ENCODE measurements around the gene PARL. TPM values are rescaled to one million over a fixed set of nuclear protein-coding genes. Genes with fewer than 3 reads are reported as not detected.

Gene PARL
- total RNA-seq, 1 donor from 2014 or later, result 29.6 TPM

DNA sequence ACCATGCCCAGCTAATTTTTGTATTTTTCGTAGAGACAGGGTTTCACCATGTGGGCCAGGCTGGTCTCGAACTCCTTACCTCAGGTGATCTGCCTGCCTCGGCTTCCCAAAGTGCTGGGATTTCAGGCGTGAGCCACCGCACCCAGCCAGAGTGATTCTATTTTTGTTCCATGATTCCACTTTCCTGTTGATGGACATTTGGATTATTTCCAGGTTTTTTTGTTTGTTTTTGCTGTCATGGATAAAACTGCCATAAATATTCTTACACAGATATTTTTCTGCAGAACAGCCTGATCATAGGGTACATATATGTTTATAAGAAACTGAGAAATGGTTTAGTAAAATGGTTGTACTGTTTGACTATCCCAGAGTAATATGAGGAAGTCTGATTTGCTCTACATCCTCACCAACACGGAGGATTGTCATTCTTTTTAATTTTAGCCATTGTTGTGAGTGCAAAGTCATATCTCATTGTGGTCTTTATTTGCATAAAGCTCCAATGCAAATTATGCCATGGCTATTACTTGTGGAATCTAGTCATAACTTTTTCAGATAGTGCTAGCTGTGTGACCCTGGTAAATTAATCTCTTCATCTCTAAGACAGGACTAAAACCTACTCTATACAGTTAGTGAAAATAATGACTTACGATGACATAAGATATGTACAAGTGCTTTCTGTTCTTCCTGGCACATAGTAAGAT is 102.0 kb downstream of the PARL start:
- peak; percentile 63 for DNase-seq

- no peak for DNase-seq
These were observed 103.4 kb downstream of the PARL start for GRCh38 chr3:183781246-183781645.

GRCh38 chr3:183779896-183780465 is 104.7 kb downstream of the PARL start:
- no peak for DNase-seq

Other genes starting within 250 kb of the PARL start
- gene KLHL24, start 249.3 kb downstream of the PARL start, total RNA-seq, result 102 and 139 TPM in 2 replicates
- 40.8 and 41.1 TPM in 2 replicates for gene YEATS2, start 187.1 kb downstream of the PARL start, total RNA-seq
- 2.6 and 3.0 TPM in 2 replicates for gene MAP6D1, start 59.3 kb downstream of the PARL start, total RNA-seq
- gene ABCC5, start 133.0 kb upstream of the PARL start, total RNA-seq, result 13.7 and 19.1 TPM in 2 replicates
- not detected in 2 replicates for gene HTR3D, start 146.9 kb upstream of the PARL start, total RNA-seq
- 0.19 TPM in 1 of 2 replicates, not detected in the other for gene HTR3C, start 168.2 kb upstream of the PARL start, total RNA-seq
- gene HTR3E, start 212.2 kb upstream of the PARL start, total RNA-seq, result not detected in 2 replicates